Breast epithelium (tissue), 3 donors: ENCODE measurements around the gene SMIM5.

Experiments used
- POLR2AphosphoS5 ChIP-seq, 3 donors: sonication (generic); formaldehyde crosslinking; IDR thresholded peaks; one replicate each; pipeline ENCODE4 v1.6.1; 2017; ENCODE audit warnings: antibody characterized with exemption in 3 of 3
- TF ChIP-seq, protein P1 (sequence below), 3 donors: fragments of 450-650 bp; IDR thresholded peaks; one replicate each; pipeline ENCODE4 v1.5.1; 2016 to 2017; ENCODE audit warnings: antibody characterized with exemption in 3 of 3, mild to moderate bottlenecking in 3 of 3, moderate library complexity in 3 of 3

DNA sequence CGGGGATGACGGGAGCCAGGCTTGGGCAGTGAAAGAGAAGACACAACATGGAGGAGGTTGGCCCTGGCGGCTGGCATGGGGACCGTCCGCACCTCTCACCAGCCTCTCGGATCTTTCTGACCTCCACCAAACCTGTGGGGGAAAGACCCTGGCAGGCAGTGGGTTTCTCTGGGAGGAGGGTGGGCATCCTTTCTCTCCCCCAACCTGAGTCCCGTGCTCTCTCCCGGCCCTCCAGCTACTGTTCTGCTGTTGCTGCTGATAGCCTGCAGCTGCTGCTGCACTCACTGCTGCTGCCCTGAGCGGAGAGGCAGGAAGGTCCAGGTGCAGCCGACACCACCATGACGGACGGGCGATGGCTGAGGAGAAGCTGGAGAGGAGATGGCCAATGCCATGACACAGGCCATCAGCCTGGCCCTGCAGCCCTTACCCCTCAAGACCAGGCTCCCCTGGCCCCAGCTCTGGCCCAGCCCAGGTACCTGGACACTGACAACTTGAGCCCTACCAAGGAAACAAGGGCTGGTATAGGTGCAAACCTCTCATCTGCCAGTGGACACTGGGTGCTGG lies 7.4 kb downstream of the SMIM5 start:
- TF ChIP-seq, protein P1, sequence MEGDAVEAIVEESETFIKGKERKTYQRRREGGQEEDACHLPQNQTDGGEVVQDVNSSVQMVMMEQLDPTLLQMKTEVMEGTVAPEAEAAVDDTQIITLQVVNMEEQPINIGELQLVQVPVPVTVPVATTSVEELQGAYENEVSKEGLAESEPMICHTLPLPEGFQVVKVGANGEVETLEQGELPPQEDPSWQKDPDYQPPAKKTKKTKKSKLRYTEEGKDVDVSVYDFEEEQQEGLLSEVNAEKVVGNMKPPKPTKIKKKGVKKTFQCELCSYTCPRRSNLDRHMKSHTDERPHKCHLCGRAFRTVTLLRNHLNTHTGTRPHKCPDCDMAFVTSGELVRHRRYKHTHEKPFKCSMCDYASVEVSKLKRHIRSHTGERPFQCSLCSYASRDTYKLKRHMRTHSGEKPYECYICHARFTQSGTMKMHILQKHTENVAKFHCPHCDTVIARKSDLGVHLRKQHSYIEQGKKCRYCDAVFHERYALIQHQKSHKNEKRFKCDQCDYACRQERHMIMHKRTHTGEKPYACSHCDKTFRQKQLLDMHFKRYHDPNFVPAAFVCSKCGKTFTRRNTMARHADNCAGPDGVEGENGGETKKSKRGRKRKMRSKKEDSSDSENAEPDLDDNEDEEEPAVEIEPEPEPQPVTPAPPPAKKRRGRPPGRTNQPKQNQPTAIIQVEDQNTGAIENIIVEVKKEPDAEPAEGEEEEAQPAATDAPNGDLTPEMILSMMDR (IDR thresholded peaks at IDR 0.05): no peak
- no peak for TF ChIP-seq POLR2AphosphoS5 (IDR thresholded peaks at IDR 0.05)
